Endothelial cell (in vitro differentiated cells): Measurements from ENCODE around the gene PPP1R13L. TPM values are rescaled to one million over a fixed set of nuclear protein-coding genes. Genes with fewer than 3 reads are reported as not detected.
A peak's percentile ranks its signal among the peaks of the same experiment; 100 is the strongest.
"Not testable (repeated sequence)": the region's sequence is repeated elsewhere in the genome, so short reads cannot be mapped to it uniquely, and the experiment has no call there.

Experiments used
- DNase-seq: peaks from one replicate; pipeline ENCODE4 v3.0.0; 2021; ENCODE audit warnings: low spot score
- H3K27ac Mint-ChIP-seq: one replicate; pipeline ENCODE4 v1.8.0; 2021; ENCODE audit warnings: mixed read lengths, inconsistent platforms; ENCODE audit not compliant: unreplicated experiment
- H3K27me3 Mint-ChIP-seq: one replicate; pipeline ENCODE4 v1.8.0; 2021; ENCODE audit warnings: mild to moderate bottlenecking, moderate library complexity, mixed read lengths, inconsistent platforms; ENCODE audit not compliant: unreplicated experiment
- H3K36me3 Mint-ChIP-seq: one replicate; pipeline ENCODE4 v1.8.0; 2021; ENCODE audit warnings: mild to moderate bottlenecking, low read depth, mixed read lengths, inconsistent platforms; ENCODE audit not compliant: unreplicated experiment
- H3K4me1 Mint-ChIP-seq: one replicate; pipeline ENCODE4 v1.8.0; 2021; ENCODE audit warnings: mild to moderate bottlenecking, mixed read lengths, inconsistent platforms; ENCODE audit not compliant: unreplicated experiment
- H3K4me3 Mint-ChIP-seq: one replicate; pipeline ENCODE4 v1.8.0; 2021; ENCODE audit warnings: mild to moderate bottlenecking, mixed read lengths, inconsistent platforms; ENCODE audit not compliant: unreplicated experiment
- H3K9me3 Mint-ChIP-seq: one replicate; pipeline ENCODE4 v1.8.0; 2021; ENCODE audit warnings: mixed read lengths, inconsistent platforms; ENCODE audit not compliant: unreplicated experiment
- total RNA-seq: library from RNA; stranded (reverse); fragmentation: NEBNext Ultra II Directional; extraction: Animal tissue kit (Norgen Biotek cat#: 25700); gene quantifications from one replicate; pipeline ENCODE4 v1.2.1, GENCODE V29; 2021; ENCODE audit not compliant: unreplicated experiment
- TF ChIP-seq, protein P1 (sequence below): fragments of 200-600 bp; sonication (generic); IDR thresholded peaks from one replicate; pipeline ENCODE4 v1.5.0; 2021; ENCODE audit warnings: antibody characterized with exemption; ENCODE audit not compliant: unreplicated experiment

PPP1R13L gene
- total RNA-seq, 1 donor from 2014 or later = 13.2 TPM

DNA sequence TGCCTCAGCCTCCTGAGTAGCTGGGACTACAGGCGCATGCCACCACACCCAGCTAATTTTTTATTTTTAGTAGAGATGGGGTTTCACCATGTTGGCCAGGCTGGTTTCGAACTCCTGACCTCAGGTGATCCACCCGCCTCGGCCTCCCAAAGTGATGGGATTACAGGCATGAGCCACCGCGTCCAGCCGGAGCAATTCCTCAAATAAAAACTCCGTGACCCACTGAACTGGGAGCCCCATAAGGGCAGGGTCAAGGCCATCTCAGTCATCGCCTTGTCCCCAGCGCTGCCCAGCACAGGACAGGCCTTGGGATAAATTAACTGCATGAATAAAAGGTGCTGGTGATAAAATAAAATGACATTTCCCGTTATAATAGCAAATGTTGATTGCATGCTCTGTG lies 25.0 kb upstream of the PPP1R13L start:
- H3K27me3 Mint-ChIP-seq, H3K27ac Mint-ChIP-seq, H3K4me3 Mint-ChIP-seq, H3K9me3 Mint-ChIP-seq, H3K36me3 Mint-ChIP-seq, DNase-seq, H3K4me1 Mint-ChIP-seq: not testable (repeated sequence)

DNA sequence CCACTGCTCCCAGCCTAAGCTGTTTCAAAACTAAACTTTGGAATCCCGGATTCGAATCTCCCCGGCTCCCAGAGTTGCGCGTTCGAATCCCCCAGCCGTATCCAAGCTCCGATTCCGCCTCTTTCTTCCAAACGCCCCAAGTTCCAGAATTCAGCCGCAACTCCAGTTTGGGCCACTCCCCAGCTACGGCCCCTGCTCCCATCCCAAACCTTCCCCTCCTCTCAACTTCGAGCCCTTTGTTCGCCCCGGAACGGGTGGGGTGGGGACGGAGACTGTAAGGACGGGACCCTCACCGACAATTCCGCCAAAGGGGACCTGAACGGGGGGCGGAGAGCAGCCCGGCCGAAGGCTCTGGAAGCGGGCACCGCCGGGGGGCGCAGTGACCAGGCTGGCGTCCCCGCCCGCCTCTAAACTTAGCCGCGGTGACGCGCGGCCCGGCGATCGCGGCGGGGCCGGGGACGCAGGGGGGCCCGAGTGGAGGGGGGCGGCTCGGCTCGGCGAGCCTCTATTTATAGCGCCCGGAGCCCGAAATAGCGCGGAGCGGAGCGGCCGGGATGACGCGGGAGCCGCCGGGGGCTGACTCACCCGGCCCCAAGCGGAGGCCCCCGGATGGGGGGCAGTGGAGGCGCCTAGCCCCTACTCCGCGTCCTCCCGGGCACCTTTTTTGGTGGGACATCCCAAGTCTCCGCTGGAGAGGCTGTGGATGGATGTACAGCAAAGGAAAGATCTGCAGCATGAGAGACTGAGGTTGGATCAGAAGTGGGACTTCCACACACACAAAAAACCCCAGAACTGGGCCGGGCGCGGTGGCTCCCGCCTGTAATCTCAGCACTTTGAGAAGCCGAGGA lies 23.7 kb upstream of the PPP1R13L start:
- Mint-ChIP-seq H3K9me3 (no peaks in the 10 kb centered on the region), H3K36me3 (no peaks in the 10 kb centered on the region), H3K4me1 (peaks cover 7% of the 10 kb centered on the region), H3K27me3 (peaks cover 2% of the 10 kb centered on the region), H3K27ac (no peak overlapping the region), H3K4me3 (peak overlapping the region; percentile 70)
- peak; percentile 62 for DNase-seq
- TF ChIP-seq, protein P1, sequence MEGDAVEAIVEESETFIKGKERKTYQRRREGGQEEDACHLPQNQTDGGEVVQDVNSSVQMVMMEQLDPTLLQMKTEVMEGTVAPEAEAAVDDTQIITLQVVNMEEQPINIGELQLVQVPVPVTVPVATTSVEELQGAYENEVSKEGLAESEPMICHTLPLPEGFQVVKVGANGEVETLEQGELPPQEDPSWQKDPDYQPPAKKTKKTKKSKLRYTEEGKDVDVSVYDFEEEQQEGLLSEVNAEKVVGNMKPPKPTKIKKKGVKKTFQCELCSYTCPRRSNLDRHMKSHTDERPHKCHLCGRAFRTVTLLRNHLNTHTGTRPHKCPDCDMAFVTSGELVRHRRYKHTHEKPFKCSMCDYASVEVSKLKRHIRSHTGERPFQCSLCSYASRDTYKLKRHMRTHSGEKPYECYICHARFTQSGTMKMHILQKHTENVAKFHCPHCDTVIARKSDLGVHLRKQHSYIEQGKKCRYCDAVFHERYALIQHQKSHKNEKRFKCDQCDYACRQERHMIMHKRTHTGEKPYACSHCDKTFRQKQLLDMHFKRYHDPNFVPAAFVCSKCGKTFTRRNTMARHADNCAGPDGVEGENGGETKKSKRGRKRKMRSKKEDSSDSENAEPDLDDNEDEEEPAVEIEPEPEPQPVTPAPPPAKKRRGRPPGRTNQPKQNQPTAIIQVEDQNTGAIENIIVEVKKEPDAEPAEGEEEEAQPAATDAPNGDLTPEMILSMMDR = peak; percentile 39

DNA sequence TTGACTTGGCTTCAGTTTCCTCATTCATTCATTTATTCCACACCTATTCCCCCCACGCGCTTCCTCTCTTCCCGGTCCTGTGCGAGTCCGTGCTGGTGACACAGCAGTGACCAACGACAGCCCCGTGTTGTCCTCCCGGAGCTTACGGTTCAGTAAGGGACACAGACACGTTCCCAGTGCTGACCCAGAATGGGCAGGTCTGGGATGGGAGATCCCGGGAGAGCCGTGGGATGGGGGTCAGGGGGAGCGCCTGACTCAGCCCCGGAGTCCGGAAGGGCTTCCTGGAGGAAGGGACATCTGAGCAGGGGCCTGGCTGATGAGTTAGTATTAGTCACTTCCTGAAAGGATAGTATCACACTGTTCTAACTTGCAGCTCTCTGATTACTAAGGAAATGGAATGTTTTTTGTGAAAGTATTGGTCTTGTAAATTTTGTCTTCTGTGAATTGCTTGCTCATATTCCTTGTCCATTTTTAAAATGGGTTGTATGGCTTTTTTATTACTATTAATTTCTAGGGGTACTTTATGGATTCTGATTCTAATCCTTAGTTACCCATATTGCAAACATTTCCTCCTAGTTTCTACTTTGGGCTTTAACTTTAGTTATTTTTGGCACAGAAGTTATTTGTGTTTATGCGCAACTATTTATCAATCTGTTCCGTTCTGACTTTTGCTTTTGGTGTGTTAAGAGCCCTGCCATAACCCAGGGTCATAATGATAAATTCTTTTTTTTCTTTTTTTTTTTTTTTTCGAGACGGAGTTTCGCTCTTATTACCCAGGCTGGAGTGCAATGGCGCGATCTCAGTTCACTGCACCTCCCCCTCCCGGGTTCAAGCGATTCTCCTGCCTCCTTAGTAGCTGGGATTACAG lies 19.6 kb upstream of the PPP1R13L start:
- peaks cover 10% of the 10 kb centered on the region for H3K27me3 Mint-ChIP-seq
- H3K4me1 Mint-ChIP-seq = peaks cover 18% of the 10 kb centered on the region
- H3K27ac Mint-ChIP-seq = peak overlapping the region; percentile 89
- peaks cover 6% of the 10 kb centered on the region for H3K36me3 Mint-ChIP-seq
- no peaks in the 10 kb centered on the region for H3K9me3 Mint-ChIP-seq
- H3K4me3 Mint-ChIP-seq = peak overlapping the region; percentile 94
- TF ChIP-seq, protein P1 = no peak
- peak; percentile 53 for DNase-seq

DNA sequence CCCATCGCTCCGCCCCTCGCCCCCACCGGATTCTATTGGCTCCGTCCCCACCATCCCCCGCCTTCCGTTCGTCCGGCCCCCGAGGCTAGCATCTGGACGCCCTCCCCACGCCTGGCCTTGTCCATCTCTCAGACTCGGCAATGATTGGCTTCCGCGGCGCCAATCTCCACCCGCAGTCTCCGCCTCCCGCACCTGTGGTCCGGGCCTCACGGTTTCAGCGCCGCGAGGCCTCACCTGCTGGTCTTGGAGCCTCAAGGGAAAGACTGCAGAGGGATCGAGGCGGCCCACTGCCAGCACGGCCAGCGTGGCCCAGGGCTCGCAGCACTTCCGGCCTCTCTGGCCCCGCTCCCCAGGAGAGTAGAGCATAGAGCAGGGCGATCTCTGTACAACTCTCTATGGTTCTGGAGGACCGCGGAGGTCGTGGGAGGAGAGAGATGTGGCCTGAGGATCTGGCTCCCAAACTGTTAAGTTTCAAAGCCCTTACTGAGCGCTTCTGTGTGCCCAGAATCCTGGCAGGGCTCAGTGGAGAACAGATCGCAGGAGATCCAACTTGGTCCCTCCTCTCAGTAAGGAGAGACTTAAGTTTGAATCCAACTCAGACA lies 18.8 kb upstream of the PPP1R13L start, which contains the start of gene ERCC1:
ERCC1 (minus strand) TSS at position 329 of the 602 bp plus-strand sequence. CDS start 543 bp downstream, outside the sequence.
- peaks cover 20% of the 10 kb centered on the region for H3K4me1 Mint-ChIP-seq

More for the DNA sequence above, 18.8 kb upstream of the PPP1R13L start, which contains the start of gene ERCC1:
- TF ChIP-seq, protein P1 = no peak
- peak; percentile 90 for DNase-seq
- Mint-ChIP-seq H3K36me3 (peaks cover 6% of the 10 kb centered on the region), H3K4me3 (peak within 1 kb of the TSS; percentile 94), H3K9me3 (no peaks in the 10 kb centered on the region), H3K27ac (peak within 1 kb of the TSS; percentile 89), H3K27me3 (peaks cover 10% of the 10 kb centered on the region)
